Peyer's patch (tissue), 4 donors: ENCODE measurements around the gene ROR1. TPM values are rescaled to one million over a fixed set of nuclear protein-coding genes. Genes with fewer than 3 reads are reported as not detected.
A peak's percentile ranks its signal among the peaks of the same experiment; 100 is the strongest.

Source experiments
- DNase-seq, 3 donors: peaks; one replicate each; pipeline ENCODE4 v3.0.0-alpha.2; 2017 to 2019
- H3K27ac ChIP-seq, 4 donors: fragments of 200-600 bp; sonication (generic); one replicate each; pipeline ENCODE4 v1.5.1; 2016 to 2019
- H3K27me3 ChIP-seq, 2 donors: fragments of 200-600 bp; sonication (generic); one replicate each; pipeline ENCODE4 v1.5.1; 2019
- H3K36me3 ChIP-seq, 3 donors: fragments of 200-600 bp; sonication (generic); one replicate each; pipeline ENCODE4 v1.5.1; 2016 to 2019
- H3K4me1 ChIP-seq, 4 donors: fragments of 200-600 bp; sonication (generic); one replicate each; pipeline ENCODE4 v1.5.1; 2016 to 2019
- H3K4me3 ChIP-seq, 4 donors: fragments of 200-600 bp; sonication (generic); 1 replicate in 3 of 4; 2 replicates in 1 of 4; pipeline ENCODE4 v1.5.1; 2016 to 2019; ENCODE audit warnings: mild to moderate bottlenecking in 1 of 4
- H3K9me3 ChIP-seq, 4 donors: fragments of 200-600 bp; sonication (generic); one replicate each; pipeline ENCODE4 v1.5.1; 2016 to 2019; ENCODE audit warnings: mild to moderate bottlenecking in 1 of 4
- POLR2A ChIP-seq, 2 donors: fragments of 450-650 bp; IDR thresholded peaks; one replicate each; pipeline ENCODE4 v1.5.1; 2017; ENCODE audit warnings: antibody characterized with exemption in 2 of 2, mild to moderate bottlenecking in 2 of 2, moderate library complexity in 2 of 2
- total RNA-seq, 4 donors: library from RNA; depleted of rRNA; stranded (reverse); fragments of >200 nt; gene quantifications; one replicate each; pipeline ENCODE4 v1.1.0, GENCODE V29; 2016
- TF ChIP-seq, protein P1 (sequence below), 6 experiments: fragments of 450-650 bp in 4 of 6; fragments of 200-600 bp in 2 of 6; sonication (generic) in 1 of 6; IDR thresholded peaks; one replicate each; pipeline ENCODE4 v1.5.1; 2017 to 2019; ENCODE audit warnings: antibody characterized with exemption in 6 of 6, mild to moderate bottlenecking in 3 of 6, moderate library complexity in 1 of 6

The ROR1 gene
- total RNA-seq, 4 donors from 2014 or later: 1.2 to 7.4 (median 4.7) TPM

- TF ChIP-seq, protein P1, sequence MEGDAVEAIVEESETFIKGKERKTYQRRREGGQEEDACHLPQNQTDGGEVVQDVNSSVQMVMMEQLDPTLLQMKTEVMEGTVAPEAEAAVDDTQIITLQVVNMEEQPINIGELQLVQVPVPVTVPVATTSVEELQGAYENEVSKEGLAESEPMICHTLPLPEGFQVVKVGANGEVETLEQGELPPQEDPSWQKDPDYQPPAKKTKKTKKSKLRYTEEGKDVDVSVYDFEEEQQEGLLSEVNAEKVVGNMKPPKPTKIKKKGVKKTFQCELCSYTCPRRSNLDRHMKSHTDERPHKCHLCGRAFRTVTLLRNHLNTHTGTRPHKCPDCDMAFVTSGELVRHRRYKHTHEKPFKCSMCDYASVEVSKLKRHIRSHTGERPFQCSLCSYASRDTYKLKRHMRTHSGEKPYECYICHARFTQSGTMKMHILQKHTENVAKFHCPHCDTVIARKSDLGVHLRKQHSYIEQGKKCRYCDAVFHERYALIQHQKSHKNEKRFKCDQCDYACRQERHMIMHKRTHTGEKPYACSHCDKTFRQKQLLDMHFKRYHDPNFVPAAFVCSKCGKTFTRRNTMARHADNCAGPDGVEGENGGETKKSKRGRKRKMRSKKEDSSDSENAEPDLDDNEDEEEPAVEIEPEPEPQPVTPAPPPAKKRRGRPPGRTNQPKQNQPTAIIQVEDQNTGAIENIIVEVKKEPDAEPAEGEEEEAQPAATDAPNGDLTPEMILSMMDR (IDR thresholded peaks at IDR 0.05): no peak
- no peak for TF ChIP-seq POLR2A (IDR thresholded peaks at IDR 0.05)
- H3K4me3 ChIP-seq: no peak overlapping the region
- H3K36me3 ChIP-seq: no peaks in the 10 kb centered on the region
- no peaks in the 10 kb centered on the region for H3K4me1 ChIP-seq
- no peaks in the 10 kb centered on the region for H3K27me3 ChIP-seq
- H3K27ac ChIP-seq: no peak overlapping the region
- no peak for DNase-seq
- H3K9me3 ChIP-seq: no peaks in the 10 kb centered on the region
These were observed 62.6 kb downstream of the ROR1 start for GRCh38 chr1:63836374-63836773.

- TF ChIP-seq, protein P1 (IDR thresholded peaks at IDR 0.05): no peak
- TF ChIP-seq POLR2A (IDR thresholded peaks at IDR 0.05): no peak
- Histone ChIP-seq H3K27me3 (no peaks in the 10 kb centered on the region), H3K9me3 (no peaks in the 10 kb centered on the region), H3K4me3 (no peak overlapping the region), H3K4me1 (no peaks in the 10 kb centered on the region), H3K36me3 (no peaks in the 10 kb centered on the region), H3K27ac (no peak overlapping the region)
- no peak for DNase-seq
These were observed 63.0 kb downstream of the ROR1 start for GRCh38 chr1:63836830-63837229.

GRCh38 chr1:63843010-63843409 is 69.2 kb downstream of the ROR1 start:
- Histone ChIP-seq H3K4me1 (no peaks in the 10 kb centered on the region), H3K4me3 (no peak overlapping the region), H3K27ac (no peak overlapping the region), H3K36me3 (no peaks in the 10 kb centered on the region), H3K27me3 (no peaks in the 10 kb centered on the region), H3K9me3 (no peaks in the 10 kb centered on the region)
- DNase-seq: no peak
- TF ChIP-seq, protein P1 (IDR thresholded peaks at IDR 0.05): no peak
- TF ChIP-seq POLR2A (IDR thresholded peaks at IDR 0.05): no peak

DNA sequence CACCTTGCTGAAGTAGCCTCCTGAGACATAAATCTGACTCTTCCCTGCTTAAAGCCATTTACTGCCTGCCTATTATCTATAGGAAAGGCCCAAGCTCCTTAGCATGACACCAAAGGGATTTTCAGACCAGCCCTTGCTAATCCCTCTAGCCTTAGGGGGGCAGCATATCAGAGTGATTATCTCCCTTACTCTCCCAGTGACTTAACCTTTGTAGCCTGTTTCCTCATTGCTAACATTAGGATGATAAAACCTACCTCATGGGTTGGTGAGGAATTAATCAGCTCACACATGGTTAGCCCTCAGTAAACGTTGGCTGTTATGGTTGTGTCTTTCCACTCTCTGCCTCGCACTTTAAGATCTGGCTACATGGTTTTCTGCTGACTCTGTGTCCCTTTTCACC is 70.1 kb downstream of the ROR1 start:
- no peak for DNase-seq
- no peak overlapping the region for H3K4me3 ChIP-seq
- no peaks in the 10 kb centered on the region for H3K4me1 ChIP-seq
- no peaks in the 10 kb centered on the region for H3K27me3 ChIP-seq
- no peaks in the 10 kb centered on the region for H3K9me3 ChIP-seq
- H3K27ac ChIP-seq: no peak overlapping the region
- H3K36me3 ChIP-seq: no peaks in the 10 kb centered on the region
- no peak for TF ChIP-seq POLR2A (IDR thresholded peaks at IDR 0.05)
- TF ChIP-seq, protein P1 (IDR thresholded peaks at IDR 0.05): peak in 1 of 6 experiments; percentile 4

DNA sequence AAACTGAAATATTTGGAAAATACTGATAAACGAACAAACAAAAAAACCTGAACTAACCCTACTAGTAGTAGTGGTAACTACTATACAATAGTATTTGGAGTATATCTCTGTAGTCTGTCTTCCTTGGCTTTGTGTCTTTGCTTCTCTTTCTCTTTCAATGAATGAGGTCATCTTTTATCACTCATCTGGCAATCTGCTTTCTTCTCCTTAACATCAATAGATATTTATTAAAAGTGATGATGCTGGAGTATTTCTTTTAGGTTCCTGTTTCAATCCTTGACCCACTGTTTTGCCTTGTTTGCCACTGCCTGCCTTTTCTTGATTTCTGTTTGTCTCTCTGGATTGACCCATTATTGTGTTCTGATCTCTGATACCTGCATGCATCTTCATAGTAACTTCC is 71.5 kb downstream of the ROR1 start:
- no peaks in the 10 kb centered on the region for H3K4me1 ChIP-seq
- H3K36me3 ChIP-seq: no peaks in the 10 kb centered on the region
- H3K27ac ChIP-seq: no peak overlapping the region
- TF ChIP-seq POLR2A (IDR thresholded peaks at IDR 0.05): no peak
- TF ChIP-seq, protein P1 (IDR thresholded peaks at IDR 0.05): no peak
- H3K27me3 ChIP-seq: no peaks in the 10 kb centered on the region
- no peaks in the 10 kb centered on the region for H3K9me3 ChIP-seq
- no peak overlapping the region for H3K4me3 ChIP-seq
- DNase-seq: no peak

DNA sequence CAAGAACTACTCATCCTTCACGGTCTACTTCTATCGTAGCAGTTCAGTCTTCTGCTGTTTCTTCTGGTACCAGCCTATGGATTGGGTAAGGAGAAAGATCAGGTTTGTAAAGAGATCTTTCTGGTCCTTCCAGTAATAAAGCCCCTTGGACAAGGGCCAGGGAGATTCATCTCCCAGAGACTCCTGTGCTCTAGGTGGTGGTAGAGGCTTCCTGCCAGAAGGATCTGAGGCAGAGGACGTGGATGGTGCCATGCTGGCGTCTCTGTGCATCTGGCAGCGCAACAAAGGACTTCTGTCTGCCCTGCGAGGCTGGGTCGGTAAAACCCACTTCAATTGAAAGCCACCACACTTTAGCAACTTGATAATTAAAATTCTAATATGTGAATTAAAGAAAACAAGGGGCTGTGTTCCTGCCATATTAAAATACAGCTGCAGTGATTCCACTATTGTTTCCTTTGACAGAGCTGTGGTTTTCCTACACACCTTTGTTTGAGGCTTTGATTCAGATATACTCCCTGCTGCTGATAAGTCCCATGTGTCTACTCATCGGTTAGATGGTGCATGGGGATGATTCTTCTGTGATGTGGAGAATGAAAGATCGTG is 73.6 kb downstream of the ROR1 start:
- H3K36me3 ChIP-seq: no peaks in the 10 kb centered on the region
- no peak overlapping the region for H3K27ac ChIP-seq
- H3K4me1 ChIP-seq: no peaks in the 10 kb centered on the region
- no peak overlapping the region for H3K4me3 ChIP-seq
- H3K9me3 ChIP-seq: no peaks in the 10 kb centered on the region
- H3K27me3 ChIP-seq: no peaks in the 10 kb centered on the region
- no peak for TF ChIP-seq POLR2A (IDR thresholded peaks at IDR 0.05)
- TF ChIP-seq, protein P1 (IDR thresholded peaks at IDR 0.05): no peak
- DNase-seq: no peak
